Naive thymus-derived CD4-positive, alpha-beta T cell (primary cell): ENCODE data around the gene SPTSSB. TPM values are rescaled to one million over a fixed set of nuclear protein-coding genes. Genes with fewer than 3 reads are reported as not detected.

Source experiments
- ATAC-seq: fragments of 150-1000 bp; cut with Tn5 transposase; 2 replicates; pipeline ENCODE4 v1.10.0; 2021; ENCODE audit warnings: mild to moderate bottlenecking, moderate library complexity
- CTCF ChIA-PET: fragments of 350-600 bp; sonication (Branson Sonifier 250); formaldehyde crosslinking; loops from one replicate; lab custom pipeline; 2021; ENCODE audit warnings: antibody characterized with exemption; lab: Charles Lee
- POLR2A ChIA-PET: fragments of 350-600 bp; sonication (Branson Sonifier 250); formaldehyde crosslinking; loops from one replicate; lab custom pipeline; 2021; ENCODE audit warnings: antibody characterized with exemption, inconsistent platforms; lab: Charles Lee
- DNase-seq, 9 donors: peaks; one replicate each; pipeline versions ENCODE4 v3.0.0 to v3.0.0-alpha.2; 2020 to 2022; ENCODE audit warnings: mixed read lengths in 1 of 9
- H3K27ac ChIP-seq: one replicate; pipeline ENCODE4 v1.7.0; 2013; ENCODE audit warnings: mild to moderate bottlenecking, low read depth, low read length, moderate library complexity
- H3K27me3 ChIP-seq, 2 donors: one replicate each; pipeline ENCODE4 v1.7.0; 2013; ENCODE audit warnings: low read length in 2 of 2, mild to moderate bottlenecking in 2 of 2, moderate library complexity in 2 of 2; ENCODE audit not compliant: control insufficient read depth in 2 of 2, insufficient read depth in 2 of 2
- H3K36me3 ChIP-seq, 3 experiments: 1 replicate in 2 of 3; 2 replicates in 1 of 3; pipeline ENCODE4 v1.7.0; 2013; ENCODE audit warnings: low read length in 3 of 3, mild to moderate bottlenecking in 3 of 3, moderate library complexity in 1 of 3; ENCODE audit not compliant: insufficient read depth in 3 of 3, control insufficient read depth in 2 of 3
- H3K4me1 ChIP-seq, 2 donors: one replicate each; pipeline ENCODE4 v1.7.0; 2013; ENCODE audit warnings: low read length in 2 of 2, mild to moderate bottlenecking in 2 of 2, moderate library complexity in 1 of 2; ENCODE audit not compliant: control insufficient read depth in 2 of 2, insufficient read depth in 2 of 2
- H3K4me3 ChIP-seq: 2 replicates; pipeline ENCODE4 v1.7.0; 2013; ENCODE audit warnings: mild to moderate bottlenecking, low read length
- H3K9me3 ChIP-seq, 3 experiments: 1 replicate in 2 of 3; 2 replicates in 1 of 3; pipeline ENCODE4 v1.7.0; 2013; ENCODE audit warnings: low read length in 3 of 3; ENCODE audit not compliant: control insufficient read depth in 2 of 3
- H3K27ac Mint-ChIP-seq, 9 donors: one replicate each; pipeline ENCODE4 v1.8.0; 2020 to 2022; ENCODE audit warnings: mixed read lengths in 9 of 9, mild to moderate bottlenecking in 8 of 9, moderate library complexity in 5 of 9, inconsistent platforms in 2 of 9
- H3K27me3 Mint-ChIP-seq, 5 donors: one replicate each; pipeline ENCODE4 v1.8.0; 2021 to 2022; ENCODE audit warnings: mixed read lengths in 5 of 5, mild to moderate bottlenecking in 1 of 5
- H3K36me3 Mint-ChIP-seq, 5 donors: one replicate each; pipeline ENCODE4 v1.8.0; 2020 to 2022; ENCODE audit warnings: mixed read lengths in 5 of 5, mild to moderate bottlenecking in 3 of 5, inconsistent platforms in 1 of 5
- H3K4me1 Mint-ChIP-seq, 7 donors: one replicate each; pipeline ENCODE4 v1.8.0; 2020 to 2022; ENCODE audit warnings: mixed read lengths in 7 of 7, mild to moderate bottlenecking in 3 of 7, inconsistent platforms in 1 of 7
- H3K4me3 Mint-ChIP-seq, 10 donors: one replicate each; pipeline ENCODE4 v1.8.0; 2020 to 2022; ENCODE audit warnings: mild to moderate bottlenecking in 10 of 10, mixed read lengths in 10 of 10, moderate library complexity in 6 of 10, inconsistent platforms in 2 of 10
- H3K9me3 Mint-ChIP-seq, 11 donors: one replicate each; pipeline ENCODE4 v1.8.0; 2020 to 2022; ENCODE audit warnings: mixed read lengths in 11 of 11, mild to moderate bottlenecking in 4 of 11, inconsistent platforms in 1 of 11, moderate library complexity in 1 of 11
- intact Hi-C, 2 donors: fragments of 100-400 bp; cut with micrococcal nuclease; formaldehyde crosslinking; loops; one replicate each; pipeline ENCODE4 v1.15.1; 2023
- polyA plus RNA-seq, 2 donors: library from polyadenylated mRNA; unstranded; fragments of 300-500 nt; fragmentation: Illumina TruSeq; gene quantifications; one replicate each; pipeline ENCODE4 v1.2.3, GENCODE V29; 2021
- total RNA-seq, 6 experiments: library from RNA in 5 of 6; stranded (reverse) in 5 of 6; gene quantifications; 1 replicate in 5 of 6; 2 replicates in 1 of 6; pipeline ENCODE4 v1.2.3 and lab custom pipeline; 2021 to 2026

SPTSSB gene
- total and polyA plus RNA-seq, 7 experiments from 2014 or later = 0.34 to 1.6 TPM; not detected in 5

DNA sequence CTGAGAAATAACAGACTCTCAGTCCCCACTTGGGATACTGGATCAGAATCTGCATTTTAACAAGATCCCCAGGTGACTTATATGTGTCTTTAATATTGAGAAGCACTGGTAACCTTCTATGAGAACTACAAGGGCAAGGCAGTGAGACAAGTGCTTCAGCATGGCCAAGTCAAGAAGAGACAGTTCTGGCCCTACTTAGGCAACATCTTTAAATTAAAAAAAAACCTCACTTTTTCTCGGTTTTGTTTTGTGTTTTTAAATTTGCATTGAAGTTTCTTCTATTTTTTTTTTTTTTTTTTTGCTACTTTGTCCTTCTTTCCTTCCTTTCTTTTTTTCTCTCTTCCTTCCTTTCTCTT lies 42.5 kb upstream of the SPTSSB start:
- CTCF ChIA-PET = no interaction called here
- DNase-seq = no peak
- Histone ChIP-seq H3K27me3 (no peaks in the 10 kb centered on the region), H3K4me1 (no peaks in the 10 kb centered on the region), H3K9me3 (no peaks in the 10 kb centered on the region), H3K27ac (no peak overlapping the region), H3K36me3 (no peaks in the 10 kb centered on the region), H3K4me3 (no peak overlapping the region)
- no peak for ATAC-seq
- peaks cover 0 to 7% (median 4%) of the 10 kb centered on the region in 7 donors for H3K4me1 Mint-ChIP-seq
- H3K27ac Mint-ChIP-seq = no peak overlapping the region
- H3K36me3 Mint-ChIP-seq = peaks cover 0 to 8% (median 4%) of the 10 kb centered on the region in 5 donors
- peaks cover 0 to 49% (median 6%) of the 10 kb centered on the region in 5 donors for H3K27me3 Mint-ChIP-seq
- POLR2A ChIA-PET = no interaction called here
- no peak overlapping the region for H3K4me3 Mint-ChIP-seq
- intact Hi-C loops = no loop called here
- H3K9me3 Mint-ChIP-seq = peaks cover 0 to 10% (median 0%) of the 10 kb centered on the region in 11 donors

DNA sequence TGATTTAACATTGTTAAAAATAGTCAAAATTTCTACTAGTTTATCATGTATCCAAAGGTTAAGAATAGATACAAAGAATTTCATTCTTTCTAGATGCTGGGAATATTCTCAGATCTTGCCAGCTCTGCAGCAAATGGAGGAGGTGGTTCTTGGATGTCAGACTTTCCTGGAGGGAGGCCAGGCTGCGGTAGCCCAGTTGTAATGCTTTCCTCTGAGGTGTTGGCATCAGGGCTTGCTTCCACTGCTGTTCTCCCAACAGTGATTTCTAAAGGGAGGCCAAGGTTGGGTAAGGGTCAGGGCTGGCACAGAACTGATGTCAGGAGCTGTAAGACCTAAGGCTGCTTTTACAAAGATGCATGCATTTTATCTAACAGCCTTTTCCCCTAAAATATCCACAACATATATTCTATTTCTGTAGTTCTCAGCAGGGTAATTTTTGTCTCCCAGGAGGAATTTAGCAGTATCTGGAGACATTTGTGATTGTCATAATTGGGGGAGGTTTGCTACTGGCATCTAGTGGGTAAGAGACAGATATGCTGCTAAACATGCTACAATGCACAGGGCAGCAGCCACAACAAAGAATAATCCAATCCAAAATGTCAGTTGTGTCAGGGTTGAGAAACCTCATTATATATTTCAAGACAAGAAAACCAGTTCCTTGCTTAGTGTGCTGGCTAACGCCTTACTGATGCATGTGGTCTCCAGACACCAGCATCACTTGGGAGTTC lies 42.0 kb upstream of the SPTSSB start:
- ATAC-seq = no peak
- H3K36me3 ChIP-seq = no peaks in the 10 kb centered on the region
- Mint-ChIP-seq H3K4me3 (no peak overlapping the region), H3K4me1 (peaks cover 0 to 9% (median 4%) of the 10 kb centered on the region in 7 donors), H3K36me3 (peaks cover 0 to 8% (median 4%) of the 10 kb centered on the region in 5 donors), H3K27me3 (peaks cover 0 to 51% (median 6%) of the 10 kb centered on the region in 5 donors), H3K27ac (no peak overlapping the region), H3K9me3 (peaks cover 0 to 10% (median 0%) of the 10 kb centered on the region in 11 donors)
- POLR2A ChIA-PET = no interaction called here
- H3K4me3 ChIP-seq = no peak overlapping the region
- intact Hi-C loops = no loop called here
- no peak overlapping the region for H3K27ac ChIP-seq
- no peaks in the 10 kb centered on the region for H3K4me1 ChIP-seq
- CTCF ChIA-PET = interaction anchor here (0.8 kb wide), 1 partner anchor 102 kb away, joined by 3 read pairs; no protein-coding TSS in a partner anchor
- no peak for DNase-seq
- no peaks in the 10 kb centered on the region for H3K27me3 ChIP-seq
- H3K9me3 ChIP-seq = no peaks in the 10 kb centered on the region

DNA sequence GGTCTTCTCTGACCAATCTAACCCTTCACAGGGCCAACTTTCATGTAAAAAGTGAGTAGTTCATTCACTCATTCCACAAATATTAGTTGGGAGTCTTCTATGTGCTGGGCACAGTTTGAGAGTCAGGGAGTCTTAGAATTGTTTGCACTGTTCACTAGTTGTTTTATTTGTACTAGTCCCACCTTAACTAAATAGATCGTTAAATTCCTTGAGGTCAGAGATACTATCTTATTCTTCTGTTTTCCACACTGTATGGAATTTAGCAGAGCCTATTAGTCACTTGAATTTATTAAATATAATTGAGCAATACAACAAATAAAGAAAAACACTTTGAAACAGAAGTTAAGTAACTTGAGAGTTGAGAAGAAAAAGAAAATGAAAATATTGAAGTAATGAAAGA lies 40.8 kb upstream of the SPTSSB start:
- H3K4me1 Mint-ChIP-seq = peaks cover 0 to 17% (median 11%) of the 10 kb centered on the region in 7 donors
- H3K27ac Mint-ChIP-seq = no peak overlapping the region
- peaks cover 0 to 54% (median 6%) of the 10 kb centered on the region in 5 donors for H3K27me3 Mint-ChIP-seq
- H3K36me3 Mint-ChIP-seq = peaks cover 0 to 8% (median 4%) of the 10 kb centered on the region in 5 donors
- peaks cover 4 to 5% of the 10 kb centered on the region in 2 donors for H3K4me1 ChIP-seq
- peaks cover 0 to 10% (median 0%) of the 10 kb centered on the region in 11 donors for H3K9me3 Mint-ChIP-seq
- no peak overlapping the region for H3K4me3 ChIP-seq
- ChIA-PET CTCF (interaction anchor here (0.8 kb wide), 1 partner anchor 101 kb away, joined by 3 read pairs; no protein-coding TSS in a partner anchor), POLR2A (no interaction called here)
- no peaks in the 10 kb centered on the region for H3K36me3 ChIP-seq
- ATAC-seq (no peak), DNase-seq (no peak)
- no peak overlapping the region for H3K4me3 Mint-ChIP-seq
- H3K27me3 ChIP-seq = no peaks in the 10 kb centered on the region
- intact Hi-C loops = no loop called here
- no peaks in the 10 kb centered on the region for H3K9me3 ChIP-seq
- H3K27ac ChIP-seq = no peak overlapping the region

DNA sequence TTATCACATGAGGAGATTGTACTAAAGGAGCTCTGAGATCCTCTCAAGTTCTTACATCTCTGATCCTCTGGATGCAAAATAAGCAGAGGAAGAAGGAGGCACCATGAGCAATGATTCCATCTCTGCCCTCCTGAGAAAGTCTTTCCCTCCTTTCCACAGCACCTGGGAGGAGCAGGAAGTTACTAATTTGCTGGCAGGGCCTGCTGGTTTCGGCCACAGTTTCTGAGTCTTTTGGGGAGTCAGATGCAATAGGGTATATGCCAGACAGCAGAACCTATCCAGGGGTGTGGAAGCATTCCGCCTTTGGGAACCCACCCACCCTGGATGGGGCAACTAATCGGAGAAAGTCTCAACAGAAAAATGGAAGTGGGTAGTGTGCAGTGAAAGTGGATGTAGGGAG lies 38.5 kb upstream of the SPTSSB start:
- POLR2A ChIA-PET = no interaction called here

DNA sequence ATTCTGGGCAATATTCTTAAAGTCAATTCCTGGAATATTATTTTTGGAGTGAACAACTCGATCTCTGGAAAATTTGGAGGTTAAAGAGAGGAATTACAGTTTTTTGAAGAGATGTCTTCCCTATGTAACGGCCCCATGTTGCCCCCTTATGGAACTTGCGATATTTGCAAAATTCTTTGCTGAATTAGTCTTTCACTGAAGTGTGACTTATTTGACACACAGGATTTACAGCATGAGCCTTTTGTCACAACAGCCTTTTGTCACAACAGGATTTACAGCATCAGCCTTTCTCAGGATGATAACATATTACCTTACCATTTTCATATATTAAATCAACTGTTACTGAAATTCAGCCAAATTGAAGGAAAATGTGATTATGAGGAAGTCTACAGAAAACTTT lies 37.8 kb upstream of the SPTSSB start:
- Histone ChIP-seq H3K27me3 (no peaks in the 10 kb centered on the region), H3K36me3 (no peaks in the 10 kb centered on the region), H3K9me3 (no peaks in the 10 kb centered on the region), H3K4me3 (no peak overlapping the region), H3K27ac (no peak overlapping the region), H3K4me1 (peaks cover 21 to 22% of the 10 kb centered on the region in 2 donors)
- POLR2A ChIA-PET = no interaction called here
- CTCF ChIA-PET = interaction anchor here (0.7 to 3.8 kb wide), 12 partner anchors 11 to 489 kb away, joined by 3 to 24 read pairs (median 5); partner anchors contain the start of gene SPTSSB
- peaks cover 0 to 66% (median 6%) of the 10 kb centered on the region in 5 donors for H3K27me3 Mint-ChIP-seq
- H3K27ac Mint-ChIP-seq = no peak overlapping the region
- intact Hi-C loops = loop anchor here (1.0 to 5.0 kb wide), 8 partner anchors 14 to 652 kb away; partner anchors contain the start of genes PPM1L (in 1 of the 2) and SPTSSB (in 1 of the 2)
- no peaks in the 10 kb centered on the region for H3K36me3 Mint-ChIP-seq
- H3K4me3 Mint-ChIP-seq = no peak overlapping the region
- H3K9me3 Mint-ChIP-seq = peaks cover 0 to 7% (median 0%) of the 10 kb centered on the region in 11 donors
- H3K4me1 Mint-ChIP-seq = peaks cover 8 to 34% (median 30%) of the 10 kb centered on the region in 7 donors
- ATAC-seq (peak; percentile 68), DNase-seq (peak in 7 of 9 donors; percentile 17 to 56 (median 55))

More for the DNA sequence above, 38.5 kb upstream of the SPTSSB start:
- peaks cover 0 to 7% (median 0%) of the 10 kb centered on the region in 11 donors for H3K9me3 Mint-ChIP-seq
- Histone ChIP-seq H3K27ac (no peak overlapping the region), H3K9me3 (no peaks in the 10 kb centered on the region), H3K36me3 (no peaks in the 10 kb centered on the region), H3K4me3 (no peak overlapping the region), H3K4me1 (peaks cover 21 to 22% of the 10 kb centered on the region in 2 donors), H3K27me3 (no peaks in the 10 kb centered on the region)
- peaks cover 0 to 63% (median 6%) of the 10 kb centered on the region in 5 donors for H3K27me3 Mint-ChIP-seq
- CTCF ChIA-PET = interaction anchor here (0.6 to 3.8 kb wide), 9 partner anchors 14 to 702 kb away, joined by 3 to 19 read pairs (median 3); partner anchors contain the start of gene SPTSSB
- intact Hi-C loops = loop anchor here (1.0 to 5.0 kb wide), 8 partner anchors 14 to 653 kb away; partner anchors contain the start of genes PPM1L (in 1 of the 2) and SPTSSB (in 1 of the 2)
- H3K4me1 Mint-ChIP-seq = peaks cover 8 to 35% (median 30%) of the 10 kb centered on the region in 7 donors
- no peak overlapping the region for H3K4me3 Mint-ChIP-seq
- no peak for DNase-seq
- no peaks in the 10 kb centered on the region for H3K36me3 Mint-ChIP-seq
- H3K27ac Mint-ChIP-seq = no peak overlapping the region
- no peak for ATAC-seq

DNA sequence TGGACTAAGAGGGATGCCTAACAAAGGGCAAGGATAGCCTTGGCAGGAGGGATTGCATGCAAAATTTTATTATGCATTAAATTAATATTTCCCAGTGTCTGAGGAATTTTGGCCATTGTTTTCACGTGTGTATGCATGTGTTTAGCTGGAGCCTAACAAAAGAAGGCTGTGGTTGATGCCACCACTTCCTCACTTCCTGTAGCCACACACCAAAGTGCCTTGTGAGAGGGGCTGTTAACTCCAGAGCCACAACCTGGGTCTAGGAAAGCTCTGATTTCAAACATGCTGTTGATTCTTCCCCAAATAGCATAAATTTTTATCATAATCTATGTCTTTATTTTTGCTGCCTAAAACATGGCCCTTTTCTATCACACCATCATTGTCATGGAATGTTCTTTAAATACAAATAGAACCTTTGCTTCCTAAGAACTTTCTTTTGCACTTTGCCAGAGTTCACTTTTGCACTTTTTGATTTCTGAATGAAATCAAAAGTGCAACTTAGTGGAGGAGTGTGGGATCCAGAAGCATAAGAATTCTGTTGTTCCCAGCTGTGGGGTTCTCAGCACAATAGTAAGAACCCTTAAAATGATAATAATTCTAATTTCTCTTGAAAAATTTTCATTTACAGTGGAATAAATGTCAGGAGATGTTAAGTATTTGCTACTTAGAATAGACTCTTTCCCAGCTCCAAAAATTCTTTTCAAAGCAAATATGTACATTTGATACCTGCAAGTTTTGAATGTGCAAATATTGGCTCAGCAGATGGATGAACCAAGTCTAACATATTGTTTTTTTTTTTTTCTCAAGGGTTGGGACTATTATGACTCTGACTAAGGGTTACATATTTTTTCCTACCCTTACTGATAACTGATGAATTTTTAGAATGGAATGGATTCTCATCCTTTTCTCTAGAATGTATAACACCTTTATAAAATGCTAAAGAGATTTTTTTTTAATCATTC lies 35.6 kb upstream of the SPTSSB start:
- POLR2A ChIA-PET = interaction anchor here (0.8 to 1.6 kb wide), 3 partner anchors 36 to 185 kb away, joined by 3 to 4 read pairs (median 3); partner anchors contain the start of gene SPTSSB
- Histone ChIP-seq H3K27ac (no peak overlapping the region), H3K4me3 (no peak overlapping the region), H3K27me3 (no peaks in the 10 kb centered on the region), H3K36me3 (no peaks in the 10 kb centered on the region), H3K4me1 (peaks cover 21 to 22% of the 10 kb centered on the region in 2 donors), H3K9me3 (no peaks in the 10 kb centered on the region)
- H3K9me3 Mint-ChIP-seq = peaks cover 0 to 7% (median 0%) of the 10 kb centered on the region in 11 donors
- peak in 5 of 9 donors; percentile 20 to 39 (median 32) for DNase-seq
- intact Hi-C loops = loop anchor here (2.0 to 5.0 kb wide), 4 partner anchors 56 to 650 kb away; partner anchors contain the start of gene PPM1L (in 1 of the 2)
- H3K4me3 Mint-ChIP-seq = peak overlapping the region in 7 of 10 donors; percentile 3 to 52 (median 27)
- peak; percentile 60 for ATAC-seq
- H3K36me3 Mint-ChIP-seq = no peaks in the 10 kb centered on the region
- CTCF ChIA-PET = interaction anchor here (0.7 to 3.8 kb wide), 8 partner anchors 14 to 140 kb away, joined by 3 to 24 read pairs (median 5); partner anchors contain the start of gene SPTSSB
- peaks cover 8 to 34% (median 30%) of the 10 kb centered on the region in 7 donors for H3K4me1 Mint-ChIP-seq
- peak overlapping the region in 1 of 9 donors; percentile 28 for H3K27ac Mint-ChIP-seq
- H3K27me3 Mint-ChIP-seq = peaks cover 0 to 65% (median 6%) of the 10 kb centered on the region in 5 donors
